HEK293 (cell line): ENCODE results near the gene DAGLB.

Experiments used
- CTCF ChIA-PET: fragments of 350-600 bp; formaldehyde crosslinking; extraction: SDS; loops from one replicate; lab custom pipeline; 2021; ENCODE audit warnings: antibody characterized with exemption; lab: Yijun Ruan, JAX
- POLR2A ChIA-PET: fragments of 300-600 bp; formaldehyde crosslinking; extraction: SDS; loops from one replicate; lab custom pipeline; 2020; ENCODE audit warnings: antibody characterized with exemption, inconsistent platforms; lab: Yijun Ruan, JAX
- H3K27ac ChIP-seq: fragments of 200-500 bp; sonication (Bioruptor generic); 2 replicates; pipeline ENCODE4 v1.5.1; 2014; ENCODE audit warnings: low read depth, low read length, control low read depth, inconsistent platforms; ENCODE audit errors: extremely low read depth
- H3K36me3 ChIP-seq, 2 experiments: fragments of 200-500 bp in 1 of 2; sonication (Bioruptor generic) in 1 of 2; 1 replicate in 1 of 2; 2 replicates in 1 of 2; pipeline ENCODE4 v1.5.1; 2014 to 2017; ENCODE audit warnings: inconsistent platforms in 2 of 2, low read length in 2 of 2; ENCODE audit not compliant: control insufficient read depth in 2 of 2, insufficient read depth in 1 of 2
- H3K4me1 ChIP-seq: fragments of 200-500 bp; sonication (Bioruptor generic); 2 replicates; pipeline ENCODE4 v1.5.1; 2014; ENCODE audit warnings: mild to moderate bottlenecking, low read length, inconsistent platforms; ENCODE audit not compliant: control insufficient read depth, insufficient read depth
- H3K4me3 ChIP-seq: 2 replicates; pipeline ENCODE4 v1.5.1; 2011; ENCODE audit warnings: low read depth, mild to moderate bottlenecking, control low read depth, low read length, moderate library complexity
- H3K9me3 ChIP-seq: fragments of 200-500 bp; sonication (Bioruptor generic); 2 replicates; pipeline ENCODE4 v1.5.1; 2014; ENCODE audit warnings: low read depth, low read length, inconsistent platforms; ENCODE audit not compliant: control insufficient read depth, insufficient read depth
- BCL11A ChIP-seq: fragments of 450-650 bp; formaldehyde crosslinking; IDR thresholded peaks from 2 replicates; pipeline ENCODE4 v1.5.1; 2016; ENCODE audit warnings: low read depth, missing biosample characterization, missing genetic modification characterization
- HOXC10 ChIP-seq: sonication (generic); formaldehyde crosslinking; IDR thresholded peaks from 2 replicates; pipeline ENCODE4 v1.8.1; 2023; ENCODE audit warnings: mild to moderate bottlenecking, missing genetic modification reagents
- KLF17 ChIP-seq: fragments of 450-650 bp; formaldehyde crosslinking; IDR thresholded peaks from 2 replicates; pipeline ENCODE4 v1.5.1; 2016; ENCODE audit warnings: missing biosample characterization, missing genetic modification characterization
- MEIS1 ChIP-seq: sonication (generic); formaldehyde crosslinking; IDR thresholded peaks from 2 replicates; pipeline ENCODE4 v1.8.1; 2022; ENCODE audit warnings: missing genetic modification reagents, mild to moderate bottlenecking, borderline replicate concordance
- PRDM1 ChIP-seq: fragments of 450-650 bp; formaldehyde crosslinking; IDR thresholded peaks from 2 replicates; pipeline ENCODE4; 2016; ENCODE audit warnings: missing biosample characterization, missing genetic modification characterization
- REPIN1 ChIP-seq: fragments of 450-650 bp; formaldehyde crosslinking; IDR thresholded peaks from 2 replicates; pipeline ENCODE4 v1.5.1; 2017; ENCODE audit warnings: missing biosample characterization, missing genetic modification characterization, low read depth
- SCRT1 ChIP-seq: fragments of 450-650 bp; formaldehyde crosslinking; IDR thresholded peaks from 2 replicates; pipeline ENCODE4 v1.5.1; 2016; ENCODE audit warnings: missing biosample characterization, missing genetic modification characterization, borderline replicate concordance
- SETDB1 ChIP-seq: IDR thresholded peaks from one replicate; pipeline ENCODE4 v1.6.1; 2017; ENCODE audit warnings: mild to moderate bottlenecking, low read length, moderate library complexity, mixed read lengths; ENCODE audit not compliant: insufficient read length
- SP2 ChIP-seq: fragments of 450-650 bp; formaldehyde crosslinking; IDR thresholded peaks from 2 replicates; pipeline ENCODE4 v1.5.1; 2016; ENCODE audit warnings: missing biosample characterization, missing genetic modification characterization
- SP7 ChIP-seq: fragments of 450-650 bp; formaldehyde crosslinking; IDR thresholded peaks from 2 replicates; pipeline ENCODE4 v1.5.1; 2016; ENCODE audit warnings: missing biosample characterization, missing genetic modification characterization
- ZBTB26 ChIP-seq: fragments of 450-650 bp; formaldehyde crosslinking; optimal IDR thresholded peaks from 2 replicates; pipeline ENCODE3; 2016; ENCODE audit warnings: missing biosample characterization, mild to moderate bottlenecking, missing genetic modification characterization
- ZBTB44 ChIP-seq: fragments of 450-650 bp; IDR thresholded peaks from 2 replicates; pipeline ENCODE4 v1.5.1; 2018; ENCODE audit warnings: missing biosample characterization, mild to moderate bottlenecking, missing genetic modification characterization
- ZFHX2 ChIP-seq: fragments of 450-650 bp; formaldehyde crosslinking; conservative IDR thresholded peaks from 2 replicates; pipeline ENCODE4 v1.5.1; 2016; ENCODE audit warnings: missing biosample characterization, missing genetic modification characterization
- ZFP69B ChIP-seq: fragments of 450-650 bp; formaldehyde crosslinking; IDR thresholded peaks from 2 replicates; pipeline ENCODE4 v1.5.1; 2016; ENCODE audit warnings: missing biosample characterization, missing genetic modification characterization
- ZNF157 ChIP-seq: fragments of 450-650 bp; formaldehyde crosslinking; IDR thresholded peaks from 2 replicates; pipeline ENCODE4 v1.5.1; 2016; ENCODE audit warnings: missing biosample characterization, missing genetic modification characterization
- ZNF174 ChIP-seq: fragments of 450-650 bp; formaldehyde crosslinking; IDR thresholded peaks from 2 replicates; pipeline ENCODE4 v1.5.0; 2017; ENCODE audit warnings: missing biosample characterization, mild to moderate bottlenecking, missing genetic modification characterization
- ZNF19 ChIP-seq: fragments of 450-650 bp; formaldehyde crosslinking; IDR thresholded peaks from 2 replicates; pipeline ENCODE4; 2016; ENCODE audit warnings: missing biosample characterization, missing genetic modification characterization, low read depth
- ZNF214 ChIP-seq: fragments of 450-650 bp; formaldehyde crosslinking; IDR thresholded peaks from 2 replicates; pipeline ENCODE4 v1.5.1; 2017; ENCODE audit warnings: missing biosample characterization, mild to moderate bottlenecking, missing genetic modification characterization, borderline replicate concordance
- ZNF280D ChIP-seq: fragments of 450-650 bp; formaldehyde crosslinking; IDR thresholded peaks from 2 replicates; pipeline ENCODE4 v1.5.1; 2016; ENCODE audit warnings: missing biosample characterization, missing genetic modification characterization
- ZNF341 ChIP-seq: fragments of 450-650 bp; formaldehyde crosslinking; IDR thresholded peaks from 2 replicates; pipeline ENCODE4; 2016; ENCODE audit warnings: low read depth, missing biosample characterization, missing genetic modification characterization
- ZNF350 ChIP-seq: fragments of 450-650 bp; formaldehyde crosslinking; IDR thresholded peaks from 2 replicates; pipeline ENCODE4 v1.5.0; 2017; ENCODE audit warnings: missing biosample characterization, mild to moderate bottlenecking, missing genetic modification characterization
- ZNF677 ChIP-seq: fragments of 450-650 bp; IDR thresholded peaks from 2 replicates; pipeline ENCODE4 v1.5.0; 2018; ENCODE audit warnings: missing biosample characterization, mild to moderate bottlenecking, missing genetic modification characterization, moderate library complexity
- ZNF776 ChIP-seq: fragments of 450-650 bp; formaldehyde crosslinking; IDR thresholded peaks from 2 replicates; pipeline ENCODE4 v1.5.0; 2017; ENCODE audit warnings: missing biosample characterization, missing genetic modification characterization, borderline replicate concordance

Gene DAGLB

GRCh38 chr7:6495597-6496262 is 48.0 kb upstream of the DAGLB start:
- Histone ChIP-seq H3K36me3 (no peaks in the 10 kb centered on the region), H3K27ac (no peak overlapping the region), H3K9me3 (no peaks in the 10 kb centered on the region), H3K4me3 (no peak overlapping the region), H3K4me1 (no peaks in the 10 kb centered on the region)
- ChIA-PET POLR2A (no interaction called here), CTCF (interaction anchor here (0.5 to 0.7 kb wide), 2 partner anchors 15 to 1291 kb away, joined by 3 read pairs; no protein-coding TSS in a partner anchor)
- TF ChIP-seq PRDM1, result no peak
- TF ChIP-seq BCL11A (tag by site-specific recombination), result no peak
- TF ChIP-seq SCRT1, result no peak
- TF ChIP-seq SETDB1, result no peak
- no peak for TF ChIP-seq ZNF776 (tag by site-specific recombination)
- no peak for TF ChIP-seq ZBTB26
- TF ChIP-seq ZNF341 (tag by site-specific recombination), result no peak
- TF ChIP-seq ZNF214 (tag by site-specific recombination), result no peak
- no peak for TF ChIP-seq ZFHX2 (tag by site-specific recombination)
- no peak for TF ChIP-seq ZNF157 (tag by site-specific recombination)
- no peak for TF ChIP-seq ZNF174 (tag by site-specific recombination)
- TF ChIP-seq KLF17 (tag by site-specific recombination), result no peak
- TF ChIP-seq SP7 (tag by site-specific recombination), result no peak
- no peak for TF ChIP-seq ZNF19
- TF ChIP-seq ZFP69B (tag by site-specific recombination), result no peak
- no peak for TF ChIP-seq ZNF677 (tag by site-specific recombination)

GRCh38 chr7:6494365-6494764 is 46.6 kb upstream of the DAGLB start:
- Histone ChIP-seq H3K27ac (no peak overlapping the region), H3K4me1 (no peaks in the 10 kb centered on the region), H3K36me3 (no peaks in the 10 kb centered on the region), H3K9me3 (no peaks in the 10 kb centered on the region), H3K4me3 (no peak overlapping the region)
- CTCF ChIA-PET, result no interaction called here
- TF ChIP-seq ZNF350 (tag by site-specific recombination) (no peak), ZNF280D (tag by site-specific recombination) (no peak), REPIN1 (tag by site-specific recombination) (no peak), HOXC10 (CRISPR knock-in tag) (no peak), ZBTB44 (tag by site-specific recombination) (no peak), MEIS1 (no peak), SP2 (tag by site-specific recombination) (no peak)
- POLR2A ChIA-PET, result interaction anchor here (0.6 kb wide), 1 partner anchor 49 kb away, joined by 3 read pairs; no protein-coding TSS in a partner anchor
